ENCODE results near the gene MUCL3.

The MUCL3 gene

DNA sequence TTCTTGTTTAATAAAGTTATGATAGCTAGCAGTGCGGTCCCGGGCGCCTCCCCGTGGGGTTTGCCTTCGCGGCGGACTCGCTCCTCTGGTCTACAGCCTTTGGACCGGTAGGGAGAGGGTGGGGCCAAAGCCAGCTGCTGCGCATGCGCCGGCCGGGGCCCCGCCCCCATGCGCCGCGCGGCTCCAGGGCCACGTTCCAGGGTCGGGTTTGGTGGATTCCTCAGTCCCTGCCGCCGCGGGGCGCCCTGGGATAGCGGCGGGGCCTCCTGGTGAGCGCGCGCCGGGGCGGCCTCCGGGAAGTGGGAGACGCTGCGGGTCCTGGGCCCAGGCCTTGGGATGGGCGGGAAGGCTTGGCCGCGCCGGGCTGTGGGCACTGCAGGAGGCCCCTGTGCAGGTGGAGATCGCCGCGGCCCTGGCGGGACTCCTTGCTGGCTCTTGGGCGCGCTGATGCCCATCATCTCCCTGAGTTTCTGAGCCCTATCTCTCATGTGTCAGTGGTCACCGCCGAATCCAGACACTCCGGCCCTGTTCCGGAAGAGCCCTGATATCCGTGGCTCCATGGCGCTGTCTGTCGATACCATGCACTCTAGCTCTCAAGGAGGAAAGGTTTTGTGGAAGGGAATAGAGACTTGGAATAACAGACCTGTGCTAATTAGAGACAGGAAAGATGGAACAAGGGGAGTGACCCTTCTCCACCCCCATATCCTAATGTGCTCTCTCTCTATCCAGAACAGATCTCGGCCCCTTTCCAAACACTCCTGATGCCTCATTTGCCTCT is 26.5 kb upstream of the MUCL3 start, which contains the start of gene VARS2:
TSS of gene VARS2 (plus strand) at position 163 of the 778 bp plus-strand sequence. CDS start at position 762, 599 bp downstream.
- Histone ChIP-seq H3K4me3 (ENCODE audit: low read length) (peak within 1 kb of the TSS; percentile 96), H3K27ac (ENCODE audit: low read depth, low read length) (peak within 1 kb of the TSS; percentile 43), H4K20me1 (ENCODE audit: control insufficient read depth, insufficient read depth, low read depth, low read length) (no peaks in the 10 kb centered on the region), H3K36me3 (ENCODE audit: control insufficient read depth, low read length) (peaks cover 57% of the 10 kb centered on the region), H3K9me2 (replicated peaks; ENCODE audit: control insufficient read depth, low read length) (no peaks in the 10 kb centered on the region), H3F3A (ENCODE audit: control insufficient read depth, insufficient read depth) (0 out of 2 replicates have a peak, but pooled peaks cover 5% of the 10 kb centered on the region), H3K4me1 (ENCODE audit: control insufficient read depth, low read length) (peaks cover 23% of the 10 kb centered on the region), H3K9me3 (ENCODE audit: control insufficient read depth, insufficient read depth, low read length) (no peaks in the 10 kb centered on the region), H3K4me2 (ENCODE audit: low read length) (peak within 1 kb of the TSS; percentile 74), H3K79me2 (ENCODE audit: control insufficient read depth, low read length) (peaks cover 21% of the 10 kb centered on the region), H3K27me3 (ENCODE audit: control insufficient read depth, low read length) (no peaks in the 10 kb centered on the region)
- no peak for TF ChIP-seq EZH2phosphoT487 (IDR thresholded peaks at IDR 0.05; ENCODE audit: borderline replicate concordance, low read length)
- TF ChIP-seq, protein P1, sequence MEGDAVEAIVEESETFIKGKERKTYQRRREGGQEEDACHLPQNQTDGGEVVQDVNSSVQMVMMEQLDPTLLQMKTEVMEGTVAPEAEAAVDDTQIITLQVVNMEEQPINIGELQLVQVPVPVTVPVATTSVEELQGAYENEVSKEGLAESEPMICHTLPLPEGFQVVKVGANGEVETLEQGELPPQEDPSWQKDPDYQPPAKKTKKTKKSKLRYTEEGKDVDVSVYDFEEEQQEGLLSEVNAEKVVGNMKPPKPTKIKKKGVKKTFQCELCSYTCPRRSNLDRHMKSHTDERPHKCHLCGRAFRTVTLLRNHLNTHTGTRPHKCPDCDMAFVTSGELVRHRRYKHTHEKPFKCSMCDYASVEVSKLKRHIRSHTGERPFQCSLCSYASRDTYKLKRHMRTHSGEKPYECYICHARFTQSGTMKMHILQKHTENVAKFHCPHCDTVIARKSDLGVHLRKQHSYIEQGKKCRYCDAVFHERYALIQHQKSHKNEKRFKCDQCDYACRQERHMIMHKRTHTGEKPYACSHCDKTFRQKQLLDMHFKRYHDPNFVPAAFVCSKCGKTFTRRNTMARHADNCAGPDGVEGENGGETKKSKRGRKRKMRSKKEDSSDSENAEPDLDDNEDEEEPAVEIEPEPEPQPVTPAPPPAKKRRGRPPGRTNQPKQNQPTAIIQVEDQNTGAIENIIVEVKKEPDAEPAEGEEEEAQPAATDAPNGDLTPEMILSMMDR (IDR thresholded peaks at IDR 0.05; ENCODE audit: low read depth, low read length, poor library complexity, severe bottlenecking), result peak; percentile 35

DNA sequence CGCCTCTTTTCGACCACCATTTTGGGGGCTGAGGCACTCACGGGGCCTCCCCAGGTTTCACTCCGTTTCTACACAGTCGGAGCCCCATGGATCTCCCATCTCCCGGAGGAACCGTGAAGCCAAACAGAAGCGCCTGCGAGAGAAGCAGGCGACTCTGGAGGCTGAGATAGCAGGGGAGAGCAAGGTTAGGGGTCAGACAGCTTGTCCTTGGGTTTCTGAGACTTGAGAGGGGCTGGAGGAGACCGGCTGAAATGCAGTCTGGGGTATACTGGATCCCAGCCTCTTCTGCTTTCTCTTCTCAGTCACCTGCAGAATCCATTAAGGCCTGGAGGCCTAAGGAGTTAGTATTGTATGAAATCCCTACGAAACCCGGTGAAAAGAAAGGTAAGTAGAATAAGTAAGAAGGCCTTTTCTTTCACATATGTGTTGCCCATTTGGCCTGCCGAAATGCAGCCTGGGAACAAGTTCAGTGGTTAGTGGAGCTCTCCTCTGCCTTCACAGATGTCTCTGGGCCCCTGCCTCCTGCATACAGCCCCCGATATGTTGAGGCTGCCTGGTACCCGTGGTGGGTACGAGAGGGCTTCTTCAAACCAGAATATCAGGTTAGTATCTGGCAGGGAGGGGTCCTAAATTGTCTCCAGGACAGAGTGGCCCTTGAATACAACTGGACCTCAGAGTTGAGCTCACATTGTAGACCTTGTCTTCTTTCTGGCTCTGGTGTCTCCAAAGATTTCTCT is 25.8 kb upstream of the MUCL3 start:
- H3K9me2 ChIP-seq (replicated peaks; ENCODE audit: control insufficient read depth, low read length), result no peaks in the 10 kb centered on the region
- H3K4me3 ChIP-seq (ENCODE audit: low read length), result peak overlapping the region; percentile 96
- H3K36me3 ChIP-seq (ENCODE audit: control insufficient read depth, low read length), result peaks cover 60% of the 10 kb centered on the region
- 0 out of 2 replicates have a peak, but pooled peaks cover 5% of the 10 kb centered on the region for H3F3A ChIP-seq (ENCODE audit: control insufficient read depth, insufficient read depth)
- H4K20me1 ChIP-seq (ENCODE audit: control insufficient read depth, insufficient read depth, low read depth, low read length), result no peaks in the 10 kb centered on the region
- peaks cover 22% of the 10 kb centered on the region for H3K4me1 ChIP-seq (ENCODE audit: control insufficient read depth, low read length)
- peak overlapping the region; percentile 74 for H3K4me2 ChIP-seq (ENCODE audit: low read length)
- TF ChIP-seq, protein P1 (IDR thresholded peaks at IDR 0.05; ENCODE audit: low read depth, low read length, poor library complexity, severe bottlenecking), result no peak
- no peak for TF ChIP-seq EZH2phosphoT487 (IDR thresholded peaks at IDR 0.05; ENCODE audit: borderline replicate concordance, low read length)
- H3K27ac ChIP-seq (ENCODE audit: low read depth, low read length), result peak overlapping the region; percentile 43; the same call in 1 of the 2 replicates
- H3K79me2 ChIP-seq (ENCODE audit: control insufficient read depth, low read length), result peaks cover 19% of the 10 kb centered on the region
- no peaks in the 10 kb centered on the region for H3K27me3 ChIP-seq (ENCODE audit: control insufficient read depth, low read length)
- no peaks in the 10 kb centered on the region for H3K9me3 ChIP-seq (ENCODE audit: control insufficient read depth, insufficient read depth, low read length)

DNA sequence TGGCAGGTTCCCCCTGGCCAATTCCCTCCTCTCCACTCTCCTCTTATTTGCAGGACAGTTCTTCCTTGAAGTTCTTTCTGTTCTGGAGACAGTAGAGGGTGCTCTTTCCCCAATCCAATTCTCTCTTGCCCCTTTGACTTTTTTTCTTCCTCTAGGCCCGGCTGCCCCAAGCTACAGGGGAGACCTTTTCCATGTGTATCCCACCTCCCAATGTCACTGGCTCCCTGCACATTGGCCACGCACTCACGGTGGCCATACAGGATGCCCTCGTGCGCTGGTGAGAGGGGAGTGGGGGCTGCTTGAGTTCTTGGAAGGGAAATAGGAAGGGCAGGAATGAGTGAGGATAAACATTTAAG is 25.2 kb upstream of the MUCL3 start:
- Histone ChIP-seq H3F3A (ENCODE audit: control insufficient read depth, insufficient read depth) (0 out of 2 replicates have a peak, but pooled peaks cover 5% of the 10 kb centered on the region), H4K20me1 (ENCODE audit: control insufficient read depth, insufficient read depth, low read depth, low read length) (no peaks in the 10 kb centered on the region), H3K4me1 (ENCODE audit: control insufficient read depth, low read length) (peaks cover 22% of the 10 kb centered on the region), H3K36me3 (ENCODE audit: control insufficient read depth, low read length) (peaks cover 63% of the 10 kb centered on the region), H3K79me2 (ENCODE audit: control insufficient read depth, low read length) (peaks cover 19% of the 10 kb centered on the region), H3K27me3 (ENCODE audit: control insufficient read depth, low read length) (no peaks in the 10 kb centered on the region), H3K4me2 (ENCODE audit: low read length) (peak overlapping the region; percentile 74), H3K27ac (ENCODE audit: low read depth, low read length) (no peak overlapping the region), H3K9me3 (ENCODE audit: control insufficient read depth, insufficient read depth, low read length) (no peaks in the 10 kb centered on the region), H3K9me2 (replicated peaks; ENCODE audit: control insufficient read depth, low read length) (no peaks in the 10 kb centered on the region), H3K4me3 (ENCODE audit: low read length) (peak overlapping the region; percentile 96; the same call in 1 of the 2 replicates)
- no peak for TF ChIP-seq EZH2phosphoT487 (IDR thresholded peaks at IDR 0.05; ENCODE audit: borderline replicate concordance, low read length)
- TF ChIP-seq, protein P1 (IDR thresholded peaks at IDR 0.05; ENCODE audit: low read depth, low read length, poor library complexity, severe bottlenecking), result peak; percentile 67

Data from DOHH2 (cell line).